ENCODE results near the gene SYN1.
A peak's percentile ranks its signal among the peaks of the same experiment; 100 is the strongest.
"Not testable (repeated sequence)": the region's sequence is repeated elsewhere in the genome, so short reads cannot be mapped to it uniquely, and the experiment has no call there.

Gene SYN1

DNA sequence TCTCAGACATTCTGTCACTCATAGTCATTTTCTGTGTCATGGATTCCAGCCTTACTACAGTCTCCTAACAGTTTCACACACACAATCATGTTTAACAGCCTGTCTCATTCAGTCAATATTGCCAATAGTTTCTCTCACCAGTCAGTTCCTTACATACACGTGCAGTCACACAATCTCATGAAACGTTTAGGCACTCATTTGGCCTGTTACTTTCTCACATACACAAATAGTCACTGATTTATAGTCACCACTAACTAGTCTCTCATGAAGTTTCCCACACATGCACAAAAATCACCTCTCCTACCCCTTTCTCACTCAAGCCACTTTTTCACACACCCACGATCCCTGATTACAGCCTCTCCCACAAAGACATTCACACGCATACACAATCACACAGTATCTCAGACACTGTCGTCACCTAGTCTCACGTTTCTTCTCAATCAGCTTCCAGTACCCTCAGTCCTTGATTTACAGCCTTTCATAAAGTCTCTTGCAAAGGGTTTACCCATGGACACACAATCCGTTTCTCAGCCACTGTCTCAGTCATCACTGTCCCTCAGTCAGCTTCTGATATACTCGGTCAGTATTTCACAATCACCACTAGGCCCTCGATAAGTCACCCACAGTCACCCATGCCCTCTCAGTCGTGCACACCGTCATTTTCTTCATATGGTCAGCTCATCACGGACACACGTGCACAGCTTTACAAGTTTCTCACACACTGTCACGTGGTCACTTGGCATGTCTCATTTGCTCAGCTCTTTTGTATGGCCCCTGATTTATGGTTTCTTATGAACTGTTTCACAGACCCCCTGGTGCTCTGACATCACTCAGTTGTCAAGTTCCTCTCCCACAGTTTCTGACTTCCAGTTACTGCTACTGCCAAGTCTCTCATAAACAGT lies 14.3 kb upstream of the SYN1 start:
- DNase-seq: no peak

DNA sequence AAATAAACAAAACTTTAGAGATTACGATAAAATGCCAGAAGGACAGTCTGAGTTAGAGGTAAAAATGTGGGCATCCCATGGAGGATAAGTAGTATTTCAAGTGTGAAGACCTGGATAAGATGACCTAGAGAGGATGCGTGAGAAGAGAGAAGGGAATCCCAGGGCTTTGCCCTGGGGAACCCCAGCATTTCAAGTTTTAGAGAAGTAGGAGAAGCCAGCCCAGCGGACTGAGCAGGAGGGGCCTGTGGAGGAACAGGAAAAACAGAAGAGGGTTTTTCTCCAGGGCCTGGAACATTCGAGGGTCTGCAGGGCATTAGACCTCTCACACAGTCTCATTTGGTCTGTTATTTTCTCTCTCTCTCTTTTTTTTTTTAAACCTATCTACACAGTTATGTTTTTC lies 13.0 kb upstream of the SYN1 start:
- no peak for DNase-seq

DNA sequence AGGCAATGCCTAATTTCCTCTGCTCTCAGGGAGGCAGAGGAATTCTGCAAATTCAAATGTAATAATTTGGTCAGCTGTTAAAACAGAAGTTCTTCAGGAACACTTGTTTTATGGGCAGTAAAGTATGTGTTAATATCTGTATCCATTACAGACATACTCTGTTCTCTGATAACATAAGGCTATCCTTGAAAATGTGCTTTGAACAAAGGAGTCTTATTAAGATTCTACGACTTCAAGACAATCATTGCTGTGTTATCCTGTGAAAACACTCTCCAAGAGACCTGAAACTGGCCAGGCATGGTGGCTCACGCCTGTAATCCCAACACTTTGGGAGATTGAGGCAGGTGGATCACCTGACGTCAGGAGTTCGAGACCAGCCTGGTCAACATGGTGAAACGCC lies 12.0 kb upstream of the SYN1 start:
- no peak for DNase-seq

DNA sequence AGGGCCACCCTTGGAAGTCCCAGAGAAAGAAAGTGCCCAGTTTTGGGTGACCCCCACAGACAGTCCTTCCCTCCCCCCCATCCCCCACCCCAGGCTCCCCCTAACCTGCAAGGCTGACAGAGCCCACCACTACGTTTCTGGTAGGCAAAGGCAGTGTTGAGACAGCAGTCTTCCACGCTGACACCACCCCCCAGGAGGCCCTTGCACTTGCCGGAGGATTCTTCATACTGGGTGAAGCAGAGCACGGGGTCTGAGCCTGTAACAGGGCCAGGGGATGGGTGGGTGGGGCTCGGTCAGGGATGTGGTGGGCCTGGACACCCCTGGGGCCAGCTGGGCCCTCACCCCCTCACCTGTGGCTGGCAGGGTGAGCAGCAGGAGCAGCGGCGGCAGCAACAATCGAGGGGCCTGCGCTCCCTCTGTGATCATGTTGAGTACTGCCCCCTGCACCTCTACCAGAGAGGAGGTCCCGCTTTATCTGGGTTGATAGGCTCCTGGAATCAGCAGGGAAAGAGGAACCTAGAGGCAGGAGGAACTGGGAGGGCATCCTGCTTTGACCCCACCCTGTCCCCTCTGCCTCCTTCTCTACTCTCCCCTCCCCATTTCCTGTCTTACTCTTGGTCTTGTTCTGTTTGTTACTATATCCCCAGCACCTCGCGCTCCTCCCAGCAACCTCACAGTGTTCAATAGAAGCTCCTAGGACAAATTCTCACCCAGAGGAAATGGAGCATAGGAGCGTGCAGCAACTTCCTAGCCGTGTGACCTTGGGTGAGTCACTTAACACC lies 10.0 kb upstream of the SYN1 start, which contains the start of gene CFP:
TSS of gene CFP (minus strand) at position 512 of the 782 bp plus-strand sequence. CDS start at position 426, 86 bp downstream.
- DNase-seq: peak; percentile 14

DNA sequence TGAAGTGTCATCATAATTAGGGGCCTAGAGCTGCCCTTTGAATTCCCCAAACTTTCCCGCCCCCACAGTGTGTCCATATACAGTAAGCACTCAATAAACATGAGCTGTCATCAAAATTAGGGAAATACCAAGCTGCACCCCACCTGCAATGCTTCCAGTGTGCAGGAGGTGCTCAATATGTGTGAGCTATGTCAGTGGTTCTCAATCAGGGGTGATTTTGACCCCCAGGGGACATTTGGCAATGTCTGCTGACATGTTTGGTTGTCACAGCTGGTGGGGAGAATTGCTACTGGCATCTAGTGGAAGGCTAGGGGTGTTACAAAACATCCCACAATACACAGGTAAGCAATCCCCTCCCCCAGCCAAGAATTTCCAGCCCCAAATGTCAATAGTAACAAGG lies 9.3 kb upstream of the SYN1 start:
- DNase-seq: peak; percentile 13

DNA sequence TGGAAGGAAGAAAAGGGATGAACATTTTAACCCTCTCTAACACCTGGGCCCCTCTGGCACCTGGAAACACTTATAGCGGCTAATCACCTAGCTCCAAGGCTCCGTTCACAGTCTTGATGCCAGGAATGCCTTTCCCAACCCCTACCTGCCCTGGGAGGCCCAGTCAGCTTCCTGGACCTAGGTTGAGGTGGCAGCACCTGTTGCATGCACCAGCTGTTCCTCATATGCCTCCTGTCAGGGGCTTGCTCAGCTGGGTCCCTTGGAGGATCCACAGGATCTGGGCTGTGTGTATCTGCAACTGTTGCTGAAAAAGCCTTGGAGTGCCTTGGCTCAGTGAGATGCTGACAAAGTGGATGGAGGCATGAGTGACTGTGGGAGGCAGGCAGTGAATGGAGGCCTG lies 5.7 kb upstream of the SYN1 start:
- DNase-seq: no peak

DNA sequence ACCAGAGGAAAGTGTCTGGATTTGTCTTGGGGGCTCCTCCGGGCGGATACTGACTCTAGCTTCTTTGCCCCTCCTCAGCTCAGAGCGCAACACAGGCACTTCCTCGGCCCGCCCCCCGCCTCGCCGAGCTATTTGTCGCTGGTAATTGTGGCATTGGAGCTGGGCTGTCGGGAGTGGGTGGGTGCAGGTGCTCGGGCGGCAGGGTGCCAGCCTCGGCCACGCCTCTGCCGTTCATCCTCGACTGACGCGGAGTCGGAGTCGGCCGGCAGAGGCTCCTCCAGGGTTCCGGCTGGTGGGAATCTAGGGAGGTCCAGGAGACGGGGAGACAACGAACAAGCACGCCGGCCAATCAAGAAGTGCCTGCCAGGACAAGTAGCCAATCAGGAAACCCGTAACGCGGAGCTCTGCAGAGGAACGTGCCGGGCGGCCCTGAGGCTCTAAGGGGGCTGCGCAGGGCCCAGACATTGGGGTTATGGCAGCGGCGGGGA lies 3.9 kb upstream of the SYN1 start:
- DNase-seq: peak; percentile 53

DNA sequence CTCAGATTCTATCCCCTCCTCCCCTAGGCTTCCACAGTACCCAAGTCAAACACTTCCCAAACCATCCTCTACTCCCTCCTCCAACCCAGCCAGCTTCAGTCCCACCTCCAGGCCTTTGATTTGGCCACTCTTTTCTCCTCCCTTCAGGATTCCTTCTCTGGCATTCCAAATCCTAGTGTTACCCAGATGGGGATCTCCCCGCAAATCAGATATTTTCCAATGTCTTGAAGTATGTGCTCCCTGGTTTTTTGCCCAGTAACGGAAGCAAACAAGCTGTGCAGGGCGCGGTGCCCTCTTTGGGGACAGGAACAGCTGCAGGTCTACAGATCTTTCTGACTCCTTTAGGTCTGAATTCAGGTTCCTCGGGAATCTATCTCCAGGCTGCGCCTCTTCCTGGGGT lies 2.2 kb upstream of the SYN1 start:
- no peak for DNase-seq

DNA sequence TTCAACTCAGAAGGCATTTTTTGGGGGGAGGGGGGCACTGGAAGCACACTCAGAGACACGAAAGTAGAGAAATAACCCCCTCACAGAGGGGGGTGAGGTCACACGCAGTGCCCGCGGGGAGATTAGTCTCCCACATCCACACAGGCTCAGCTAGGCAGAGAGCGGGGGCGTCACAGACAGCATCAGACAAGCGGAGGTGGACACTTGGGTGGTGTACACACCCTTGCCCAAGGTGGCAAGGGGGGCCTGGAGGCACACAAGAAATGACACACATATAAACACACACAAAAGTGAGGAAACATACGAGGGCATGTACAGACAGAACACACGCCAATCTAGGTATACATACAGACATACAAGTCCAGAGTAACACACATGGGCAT lies 637 bp upstream of the SYN1 start:
- DNase-seq: no peak

DNA sequence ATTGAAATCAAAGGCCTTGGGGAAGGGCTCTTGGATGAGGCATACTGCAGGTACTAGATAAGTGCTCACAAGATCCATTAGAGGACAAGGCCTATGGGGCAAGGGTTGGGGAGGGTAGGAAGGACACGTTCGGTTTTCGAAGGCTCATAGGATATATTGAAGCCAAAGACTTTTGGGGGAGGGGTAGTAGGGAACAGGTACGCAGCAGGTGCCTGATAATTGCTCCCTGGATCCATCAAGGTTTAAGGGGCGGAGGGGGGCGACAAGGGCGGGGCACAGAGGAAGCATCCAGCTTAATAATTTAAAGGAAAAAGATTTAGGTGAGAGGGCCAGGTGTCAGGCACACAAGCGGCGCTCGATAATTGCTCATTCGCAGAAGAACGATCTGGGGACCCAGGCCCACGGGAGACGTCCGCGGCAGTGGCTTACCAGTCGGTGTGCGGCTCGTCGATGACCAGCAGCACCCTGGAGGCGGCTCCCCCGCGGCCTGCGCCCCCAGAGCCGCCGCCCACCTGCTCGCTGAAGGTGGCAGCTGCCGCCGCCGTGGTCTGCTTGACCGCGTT lies 653 bp downstream of the SYN1 start:
- no peak for DNase-seq

DNA sequence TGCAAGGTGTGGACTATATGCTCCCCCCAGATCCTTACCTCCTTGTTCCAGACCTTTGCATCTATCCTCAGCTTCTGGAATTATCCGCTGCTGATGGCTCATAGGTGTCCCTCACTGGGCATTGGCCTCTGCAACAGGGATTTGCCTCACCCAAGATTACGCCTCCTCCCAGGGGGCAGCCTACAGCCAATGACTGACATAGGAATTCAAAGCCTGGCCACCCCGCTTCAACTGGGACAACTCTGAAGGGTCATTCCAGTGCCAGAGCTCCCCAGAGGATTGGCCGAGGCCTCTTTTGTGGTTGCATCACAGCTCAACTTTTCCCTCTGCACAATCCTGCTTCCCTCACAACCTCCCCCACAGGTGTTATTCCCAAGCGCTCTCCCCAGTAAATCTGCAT lies 5.0 kb downstream of the SYN1 start:
- no peak for DNase-seq

DNA sequence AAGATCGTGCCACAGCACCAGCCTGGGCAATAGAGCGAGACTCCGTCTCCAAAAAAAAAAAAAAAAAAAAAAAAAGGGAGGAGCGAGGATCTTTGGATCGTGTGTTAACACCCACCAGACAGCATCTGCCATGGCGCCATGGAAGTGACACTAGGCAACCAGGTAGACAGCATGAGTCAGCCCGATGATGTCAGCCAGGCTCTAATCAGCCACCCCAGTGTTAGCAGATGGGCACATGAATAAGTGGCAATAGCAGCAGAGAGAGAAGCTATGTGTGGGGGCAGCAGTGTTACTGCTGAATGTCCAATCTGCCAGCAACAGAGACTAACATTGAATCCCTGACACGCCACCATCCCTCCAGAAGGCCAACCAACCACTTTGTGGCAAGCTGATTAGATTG lies 6.6 kb downstream of the SYN1 start:
- DNase-seq: peak; percentile 42

DNA sequence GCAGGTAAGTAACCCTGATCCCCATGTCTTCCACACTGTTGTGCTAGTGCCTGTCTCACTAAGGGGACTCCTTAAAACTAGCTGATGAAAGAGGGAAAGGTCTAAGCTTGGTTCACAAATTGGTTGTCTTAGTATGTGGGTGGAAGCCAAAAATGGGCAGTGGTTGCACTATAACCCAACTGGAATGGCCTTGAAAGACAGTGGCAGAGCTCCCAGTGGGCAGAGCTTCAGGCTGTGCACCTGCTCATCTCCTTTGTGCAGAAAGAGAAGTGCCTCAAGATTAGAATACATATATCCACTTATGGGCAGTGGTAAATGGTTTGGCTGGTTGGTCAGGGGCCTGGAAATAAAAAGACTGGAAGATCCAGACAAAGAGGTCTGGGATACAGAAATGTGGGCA lies 7.2 kb downstream of the SYN1 start:
- no peak for DNase-seq

DNA sequence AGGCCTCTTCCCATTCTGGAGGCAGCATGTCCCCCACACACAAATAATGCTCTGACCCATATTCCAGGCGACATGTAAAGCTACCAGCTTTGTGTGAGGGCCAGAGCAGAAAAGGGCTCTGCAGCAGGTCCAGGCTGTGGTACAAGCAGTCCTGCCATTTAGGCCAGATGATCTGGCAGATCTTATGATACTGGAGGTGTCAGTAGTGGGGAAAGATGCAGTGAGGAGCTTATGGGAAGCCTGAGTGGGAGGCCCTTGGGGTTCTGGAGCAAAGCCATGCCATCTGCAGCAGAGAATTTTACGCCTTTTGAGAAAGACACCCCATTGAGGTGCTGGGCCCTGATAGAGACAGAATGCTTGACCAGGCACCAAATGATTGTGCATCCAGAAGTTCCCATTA lies 7.7 kb downstream of the SYN1 start:
- no peak for DNase-seq

DNA sequence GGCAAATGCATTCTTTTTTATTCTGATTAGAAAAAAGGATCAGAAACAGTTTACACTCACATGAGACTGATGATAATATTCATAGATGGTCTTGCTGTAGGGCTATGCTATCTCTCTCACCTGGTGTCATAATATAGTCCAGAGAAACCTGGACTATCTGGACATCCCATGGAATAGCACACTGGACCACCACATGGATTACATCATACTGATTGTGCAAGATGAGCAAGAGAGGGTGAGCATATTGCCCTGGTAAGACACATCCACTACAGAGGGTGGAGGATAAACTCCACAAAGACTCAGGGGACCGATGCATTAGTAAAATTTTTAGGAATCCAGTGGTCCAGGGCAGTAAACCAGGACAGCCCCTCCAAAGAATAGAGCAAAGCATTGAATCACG lies 8.2 kb downstream of the SYN1 start:
- DNase-seq: no peak

DNA sequence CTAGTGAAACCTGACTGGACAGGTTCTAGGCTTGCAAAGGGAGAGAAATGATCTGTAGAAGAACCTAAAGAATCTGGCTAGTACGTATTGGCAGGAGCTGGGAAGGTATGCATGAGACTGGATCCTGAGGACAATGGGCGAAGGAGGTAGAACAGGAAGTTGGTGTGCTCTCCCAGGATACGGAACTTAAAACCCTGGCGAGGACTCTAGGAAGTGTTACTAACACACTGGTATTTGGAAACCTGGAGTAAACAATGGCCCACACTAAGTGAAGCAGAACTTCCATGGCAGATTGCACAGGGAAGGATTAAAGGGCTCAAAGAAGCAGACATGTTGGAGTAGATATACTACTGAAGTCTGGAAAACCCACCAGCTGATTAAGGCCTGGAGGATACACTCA lies 9.1 kb downstream of the SYN1 start:
- DNase-seq: no peak

DNA sequence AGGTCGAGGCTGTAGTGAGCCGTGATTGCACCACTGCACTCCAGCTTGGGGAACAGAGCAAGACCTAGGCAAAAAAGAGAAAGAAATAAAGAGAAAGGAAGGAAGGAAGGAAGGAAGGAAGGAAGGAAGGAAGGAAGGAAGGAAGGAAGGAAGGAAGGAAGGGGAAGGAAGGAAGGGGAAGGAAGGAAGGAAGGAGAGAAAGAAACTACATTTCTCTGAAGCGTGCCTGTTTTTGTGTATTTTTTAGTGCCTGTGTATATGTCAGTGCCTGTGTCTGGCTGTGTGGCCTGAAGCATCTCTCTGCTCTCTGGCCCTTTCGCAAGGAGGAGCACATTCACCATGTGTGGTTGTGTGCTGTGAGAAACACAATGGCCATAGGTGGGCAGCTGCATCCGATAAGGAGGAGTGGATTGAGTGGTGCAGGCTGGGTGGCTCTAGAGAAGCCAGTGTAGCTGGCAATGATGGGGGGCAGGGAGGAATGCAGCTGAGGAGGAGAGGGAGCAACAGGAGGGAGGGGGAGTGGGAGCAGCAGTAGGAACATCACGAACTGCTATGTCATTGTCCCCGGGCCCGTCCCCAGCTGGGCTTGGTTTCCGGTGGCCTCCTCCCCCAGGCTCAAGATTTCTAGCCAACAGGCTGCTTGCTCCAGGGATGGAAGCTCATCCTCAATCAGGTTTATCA lies 11.4 kb downstream of the SYN1 start:
- peak; percentile 16 for DNase-seq

DNA sequence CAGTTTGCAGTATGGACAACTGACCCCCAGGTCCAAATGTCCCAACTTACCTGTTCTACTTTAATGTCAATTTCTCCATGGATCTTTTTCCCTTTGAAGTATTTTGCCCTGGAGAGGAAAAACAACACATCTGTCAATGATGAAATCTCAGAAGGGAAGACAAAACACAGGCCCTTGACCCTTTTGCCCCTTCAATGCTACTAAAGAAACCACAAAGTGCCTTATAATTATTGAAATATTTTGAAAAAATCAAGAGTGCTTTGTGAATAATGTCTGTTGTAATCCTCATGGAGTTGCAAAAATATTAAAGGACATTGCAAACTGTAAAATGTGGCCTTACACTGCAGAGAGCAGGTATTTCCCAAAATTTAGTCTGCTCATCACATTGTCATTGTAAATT lies 12.6 kb downstream of the SYN1 start:
- no peak for DNase-seq

DNA sequence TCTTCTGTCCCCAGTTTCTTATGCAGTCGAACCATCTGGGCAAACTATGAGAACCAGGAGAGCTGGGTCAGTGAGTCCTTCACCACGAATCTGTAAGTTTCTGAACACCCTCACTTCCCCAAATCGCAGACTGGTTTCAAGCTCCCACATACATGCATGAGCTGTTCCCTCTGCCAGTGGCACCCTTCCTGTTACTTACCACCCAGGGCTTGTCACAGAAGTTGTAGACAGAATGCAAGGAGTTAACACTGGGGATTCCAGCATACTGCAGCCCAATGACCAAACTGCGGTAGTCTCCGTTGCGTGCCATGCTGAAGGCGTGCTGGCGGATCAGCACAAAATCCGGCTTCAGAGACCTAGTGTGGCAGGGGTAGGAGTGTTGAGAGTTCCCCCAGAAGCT lies 14.6 kb downstream of the SYN1 start:
- DNase-seq: no peak

DNA sequence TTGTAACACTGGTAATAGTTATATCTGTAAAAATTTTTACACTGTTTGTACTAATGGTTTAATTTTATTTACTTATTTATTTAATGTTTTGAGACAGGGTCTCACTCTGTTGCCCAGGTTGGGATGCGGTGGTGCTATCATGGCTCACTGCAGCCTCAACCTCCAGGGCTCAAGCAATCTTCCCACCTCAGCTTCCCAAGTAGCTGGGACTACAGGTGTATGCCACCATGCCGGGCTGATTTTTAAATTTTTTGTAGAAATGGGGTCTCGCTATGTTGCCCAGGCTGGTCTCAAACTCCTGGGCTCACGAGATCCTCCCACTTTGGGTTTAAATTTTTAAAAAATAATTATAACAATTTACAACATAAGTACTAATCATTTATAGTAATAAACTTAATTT lies 16.5 kb downstream of the SYN1 start:
- DNase-seq: not testable (repeated sequence)

DNA sequence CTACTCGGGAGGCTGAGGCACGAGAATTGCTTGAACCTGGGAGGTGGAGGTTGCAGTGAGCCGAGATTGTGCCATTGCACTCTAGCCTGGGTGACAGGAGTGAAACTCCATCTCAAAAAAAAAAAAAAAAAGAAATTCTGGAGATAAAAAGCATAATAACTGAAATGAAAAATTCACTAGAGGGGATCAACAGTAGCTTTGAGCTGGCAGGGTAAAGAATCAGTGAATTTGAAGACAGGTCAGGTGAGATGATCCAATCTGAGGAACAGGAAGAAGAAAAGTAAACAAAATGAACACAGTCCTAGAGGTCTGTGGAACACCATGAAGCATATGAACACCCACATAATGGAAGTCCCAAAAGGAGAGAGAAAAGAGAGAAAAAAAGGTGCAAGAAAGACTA lies 22.4 kb downstream of the SYN1 start:
- DNase-seq: no peak

DNA sequence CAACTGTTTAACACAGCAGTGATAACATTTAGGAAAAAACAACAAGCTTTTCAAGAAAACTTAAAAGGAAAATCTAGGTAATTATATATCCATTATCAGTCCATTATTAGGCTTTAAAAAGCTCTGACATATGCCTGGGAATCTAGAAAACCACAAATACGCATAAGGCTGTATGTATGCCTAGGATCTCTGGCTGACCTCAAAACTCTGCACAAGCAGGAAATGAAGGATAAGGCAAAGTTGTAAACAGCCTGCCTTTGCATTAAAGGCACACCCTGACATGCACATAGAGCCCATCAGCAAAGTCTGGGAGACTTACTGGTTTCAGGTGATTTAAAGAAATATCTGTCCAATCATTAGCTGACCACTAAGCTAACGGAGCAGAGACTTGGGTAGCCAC lies 23.4 kb downstream of the SYN1 start:
- DNase-seq: no peak

DNA sequence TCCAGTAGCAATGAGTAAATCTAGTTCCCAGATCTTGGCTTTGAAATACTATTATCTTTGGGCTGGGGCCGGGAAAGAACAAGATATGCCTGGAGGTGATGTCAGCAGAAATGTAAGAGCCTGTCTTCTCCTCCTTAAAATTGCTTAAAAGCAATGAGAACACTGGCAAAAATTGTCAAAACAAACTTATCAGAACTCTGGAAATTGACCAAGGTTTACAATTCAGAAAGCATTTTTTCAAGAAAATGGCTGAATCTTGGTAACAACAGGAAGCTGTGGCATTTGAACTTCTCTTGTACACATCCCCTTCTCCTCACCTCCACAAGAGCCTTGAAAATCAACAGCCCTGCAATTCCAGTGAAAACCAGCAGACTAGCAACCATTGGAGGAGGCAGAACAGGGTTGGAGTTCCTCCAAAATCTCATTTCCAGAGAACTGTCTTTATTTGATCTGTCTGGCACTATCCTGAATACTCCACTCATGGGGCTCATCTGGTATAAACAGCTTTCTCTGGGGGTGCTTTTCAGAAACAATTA lies 23.9 kb downstream of the SYN1 start:
- no peak for DNase-seq
